Skeletal muscle cell (primary cell): ENCODE measurements around the gene FYB1.
"Not testable (repeated sequence)": the region's sequence is repeated elsewhere in the genome, so short reads cannot be mapped to it uniquely, and the experiment has no call there.

Experiments used
- DNase-seq: peaks from one replicate; pipeline ENCODE4 v3.0.0-alpha.2; 2010; ENCODE audit warnings: low read depth
- H3K4me3 ChIP-seq: 2 replicates; pipeline ENCODE4 v1.5.1; 2011; ENCODE audit warnings: low read depth, mild to moderate bottlenecking, control low read depth, low read length, moderate library complexity

Gene FYB1

GRCh38 chr5:39219437-39219836 lies at the start of gene FYB1:
TSS of gene FYB1 (minus strand) at chr5:39219563. CDS start at chr5:39202960, 16,603 bp downstream.
- H3K4me3 ChIP-seq, result no peak within 1 kb of the TSS
- no peak for DNase-seq

- no peak for DNase-seq
- no peak overlapping the region for H3K4me3 ChIP-seq
These were observed 47.8 kb upstream of the FYB1 start for GRCh38 chr5:39267186-39267585.

DNA sequence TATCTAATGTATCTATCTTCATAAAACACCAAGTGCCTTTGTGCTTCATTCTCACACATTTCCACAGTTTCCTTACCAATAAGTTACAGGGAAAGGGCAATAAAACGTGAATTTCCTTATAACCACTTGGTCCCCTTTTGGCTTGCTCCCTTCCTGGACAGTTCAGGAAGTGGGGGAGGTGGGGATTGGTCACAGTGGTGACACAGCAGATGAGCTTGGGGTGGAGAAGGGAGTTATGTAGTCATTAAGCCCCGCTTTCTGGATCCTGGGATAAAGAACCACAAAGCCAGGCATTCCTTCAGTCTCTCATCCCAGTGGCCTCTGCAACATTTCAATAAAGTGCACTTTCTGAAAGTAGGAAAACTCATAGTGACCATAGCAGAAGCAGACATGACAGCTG lies 47.1 kb upstream of the FYB1 start:
- no peak overlapping the region for H3K4me3 ChIP-seq
- no peak for DNase-seq

DNA sequence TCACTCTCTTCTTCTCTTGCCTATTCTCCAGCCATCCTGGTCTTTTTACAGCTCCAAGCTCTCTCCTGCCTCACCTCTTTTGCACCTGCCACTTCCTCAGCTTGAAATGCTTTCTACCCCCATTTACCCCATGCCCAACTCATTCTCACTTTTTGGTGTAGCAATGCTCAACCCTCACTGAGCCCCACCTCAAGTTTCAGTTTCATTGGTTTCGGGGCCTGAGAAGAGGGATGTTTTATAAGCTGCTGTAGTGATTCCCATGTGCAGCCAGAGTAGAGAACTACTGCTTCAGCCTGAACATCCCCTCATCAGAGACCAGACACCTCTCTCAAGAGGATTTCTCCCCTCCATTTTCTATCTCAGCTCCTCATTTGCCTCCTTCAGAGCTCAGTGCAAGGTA lies 45.2 kb upstream of the FYB1 start:
- H3K4me3 ChIP-seq, result no peak overlapping the region

DNA sequence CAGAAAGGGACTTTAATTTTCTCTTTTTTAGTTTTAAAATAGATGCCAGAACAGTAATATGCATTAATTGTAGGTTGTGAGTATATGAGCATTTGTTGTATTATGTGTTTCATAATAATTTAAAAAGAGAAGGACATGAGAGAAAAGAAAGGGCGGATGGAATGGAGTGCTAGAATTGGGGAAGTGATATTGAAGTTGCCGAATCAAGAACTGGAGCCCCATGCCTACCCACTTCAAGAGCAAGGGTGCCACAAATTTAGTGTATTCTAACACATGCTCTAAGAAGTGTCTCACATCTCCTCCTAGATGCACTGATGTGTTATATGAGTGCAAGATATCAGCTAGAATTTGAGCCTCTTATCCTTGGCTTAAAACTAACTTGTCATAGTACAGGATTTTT lies 43.6 kb upstream of the FYB1 start:
- DNase-seq, result no peak
- H3K4me3 ChIP-seq, result no peak overlapping the region

More for the DNA sequence above, 45.2 kb upstream of the FYB1 start:
- no peak for DNase-seq

- H3K4me3 ChIP-seq, result no peak overlapping the region
- DNase-seq, result no peak
These were observed 40.7 kb upstream of the FYB1 start for GRCh38 chr5:39260095-39260494.

GRCh38 chr5:39257554-39257953 lies 38.2 kb upstream of the FYB1 start:
- DNase-seq, result no peak
- H3K4me3 ChIP-seq, result no peak overlapping the region

DNA sequence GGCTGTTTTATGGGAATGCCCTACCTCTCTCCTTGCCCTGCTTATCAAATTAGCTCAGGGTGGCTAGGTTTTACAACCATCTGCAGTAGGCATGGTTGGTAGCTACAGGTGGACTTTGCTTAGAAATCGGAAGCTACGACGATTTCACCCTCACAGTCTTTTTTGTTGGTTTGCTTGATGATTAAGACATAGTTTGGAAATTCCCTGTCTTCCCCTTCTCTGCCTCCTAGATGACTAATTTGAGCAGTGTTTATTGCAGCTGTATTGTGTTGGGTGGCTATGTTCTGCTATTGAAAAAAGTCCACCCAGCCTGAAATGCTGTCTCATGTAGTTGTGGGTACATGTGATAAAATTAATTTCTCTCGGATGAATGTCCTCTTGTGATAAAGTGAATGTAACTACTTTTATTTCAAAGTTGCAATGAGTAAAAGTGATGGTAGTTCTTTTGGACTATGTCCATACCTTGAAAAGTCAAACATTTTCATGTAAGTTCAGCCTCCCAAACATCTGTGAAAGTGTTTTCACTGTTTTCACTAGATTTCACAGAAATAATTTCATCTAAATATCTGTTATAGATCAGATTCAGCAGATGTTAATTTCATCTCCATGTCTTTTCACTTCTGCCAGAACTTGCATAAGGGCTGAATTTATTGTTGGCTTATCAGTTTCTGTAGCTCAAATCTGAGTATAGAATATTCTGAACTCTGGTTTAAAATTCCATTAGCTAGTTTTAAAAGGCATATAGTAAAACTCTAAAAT lies 37.3 kb upstream of the FYB1 start:
- H3K4me3 ChIP-seq, result no peak overlapping the region
- DNase-seq, result peak; percentile 60

DNA sequence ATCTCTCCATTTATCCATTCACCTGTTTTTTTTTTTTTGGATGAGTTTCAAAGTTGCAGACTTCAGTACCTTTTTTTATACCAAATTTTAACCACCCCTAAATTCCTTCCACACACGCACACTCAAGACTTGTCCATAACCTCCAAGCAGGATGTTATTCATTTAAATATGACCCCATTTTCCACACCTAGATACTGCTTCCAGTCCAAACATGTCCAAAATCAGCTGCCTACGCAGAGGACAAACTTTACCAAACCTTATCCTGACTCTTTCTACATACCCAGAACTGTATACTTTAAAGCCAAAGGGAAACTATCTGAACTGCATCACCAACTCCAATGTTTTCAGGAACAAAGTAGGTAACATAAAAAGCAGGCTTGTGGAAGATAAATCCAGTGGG lies 36.0 kb upstream of the FYB1 start:
- no peak overlapping the region for H3K4me3 ChIP-seq
- DNase-seq, result no peak

- DNase-seq, result no peak
- no peak overlapping the region for H3K4me3 ChIP-seq
These were observed 35.3 kb upstream of the FYB1 start for GRCh38 chr5:39254671-39255070.

GRCh38 chr5:39253196-39253595 lies 33.8 kb upstream of the FYB1 start:
- H3K4me3 ChIP-seq, result no peak overlapping the region
- no peak for DNase-seq

- no peak overlapping the region for H3K4me3 ChIP-seq
- no peak for DNase-seq
These were observed 30.4 kb upstream of the FYB1 start for GRCh38 chr5:39249564-39250274.

DNA sequence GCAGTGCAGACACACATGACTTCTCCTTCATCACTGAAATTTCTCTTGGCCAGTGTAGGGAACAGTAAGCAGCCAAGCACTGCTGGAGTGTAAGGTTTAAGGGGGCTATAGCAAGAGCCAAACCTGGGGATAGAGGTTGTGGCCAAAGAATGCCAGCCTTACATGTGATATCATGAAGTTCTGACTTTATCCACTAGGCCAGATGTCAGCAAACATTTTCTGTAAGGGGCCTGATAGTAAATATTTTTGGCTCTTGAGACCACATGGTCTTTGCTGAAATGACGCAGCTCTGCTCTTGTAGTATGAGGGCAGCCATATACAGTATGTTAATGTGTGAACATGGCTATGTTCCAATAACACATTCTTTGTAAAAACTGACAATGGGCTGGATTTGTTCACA lies 29.7 kb upstream of the FYB1 start:
- no peak overlapping the region for H3K4me3 ChIP-seq
- no peak for DNase-seq

- DNase-seq, result no peak
- H3K4me3 ChIP-seq, result no peak overlapping the region
These were observed 21.4 kb upstream of the FYB1 start for GRCh38 chr5:39240750-39241149.

DNA sequence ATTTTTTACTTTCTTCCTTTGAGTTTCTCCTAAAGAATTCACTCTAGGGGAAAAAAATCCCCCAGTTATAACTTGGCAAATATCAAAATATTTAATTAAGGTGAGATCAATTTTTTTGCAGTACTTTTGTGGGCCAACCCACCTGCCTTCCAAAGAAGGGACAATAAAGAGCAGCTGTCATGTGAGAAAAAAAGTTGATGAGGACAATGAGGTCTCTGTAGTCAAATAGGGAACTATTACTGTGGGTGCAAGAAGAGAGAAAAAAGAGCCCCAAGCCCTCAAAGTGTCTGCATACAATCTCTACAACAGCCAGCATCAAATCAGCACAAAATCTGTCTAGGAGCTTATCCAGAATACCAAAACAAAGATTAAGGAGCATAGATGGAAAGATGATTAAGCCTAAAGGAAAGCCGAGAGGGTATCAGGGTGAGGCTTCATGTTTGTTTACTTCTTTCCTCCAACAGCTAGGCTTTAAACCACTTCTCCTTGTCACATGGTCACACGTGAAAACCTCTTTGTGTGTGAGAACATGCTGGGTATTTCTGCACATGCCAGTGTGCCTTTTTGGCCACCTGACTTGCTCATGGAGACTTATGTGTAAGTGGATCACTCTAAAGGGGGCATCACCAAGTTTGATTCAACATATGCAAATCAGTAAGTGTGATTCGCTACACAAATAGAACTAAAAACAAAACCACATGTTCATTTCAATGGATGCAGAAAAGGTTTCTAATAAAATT lies 19.2 kb upstream of the FYB1 start:
- no peak for DNase-seq
- no peak overlapping the region for H3K4me3 ChIP-seq

DNA sequence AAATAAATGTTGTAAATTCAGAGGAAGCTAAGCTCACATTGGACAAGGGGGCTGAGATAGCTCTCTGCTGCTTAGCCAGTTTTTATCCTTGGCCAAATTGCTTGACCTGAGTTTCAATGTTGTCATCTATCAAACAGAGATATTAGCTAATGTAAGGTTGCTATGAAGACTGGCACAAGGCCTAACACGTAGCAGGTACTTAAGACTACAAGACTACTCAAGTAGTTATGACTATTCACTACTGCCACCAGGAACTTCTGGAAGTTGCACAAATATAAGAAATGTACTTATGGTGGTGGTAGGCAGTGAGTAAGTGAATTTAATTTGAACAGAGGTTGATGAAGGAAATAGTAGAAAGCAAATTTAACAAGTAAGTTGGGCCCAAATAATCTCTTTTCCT lies 17.4 kb upstream of the FYB1 start:
- H3K4me3 ChIP-seq, result no peak overlapping the region
- no peak for DNase-seq

DNA sequence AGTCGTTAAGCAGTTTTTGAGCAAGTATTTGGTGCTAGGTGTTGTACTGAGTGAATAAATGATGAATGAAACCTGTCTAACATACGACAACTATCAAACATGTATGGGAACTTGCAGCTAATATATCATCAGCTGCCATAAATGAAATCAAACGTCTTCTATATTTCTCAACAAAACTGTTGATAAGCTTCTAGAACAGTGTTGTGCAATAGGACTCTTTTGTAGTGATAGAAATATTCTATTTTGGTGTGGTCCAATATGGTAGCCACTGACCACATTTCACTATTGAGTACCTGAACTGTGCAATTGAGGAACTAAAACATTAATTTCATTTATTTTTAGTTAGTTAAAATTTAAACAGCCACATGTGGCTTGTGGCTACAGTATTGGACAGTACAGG lies 16.3 kb upstream of the FYB1 start:
- no peak overlapping the region for H3K4me3 ChIP-seq
- no peak for DNase-seq

DNA sequence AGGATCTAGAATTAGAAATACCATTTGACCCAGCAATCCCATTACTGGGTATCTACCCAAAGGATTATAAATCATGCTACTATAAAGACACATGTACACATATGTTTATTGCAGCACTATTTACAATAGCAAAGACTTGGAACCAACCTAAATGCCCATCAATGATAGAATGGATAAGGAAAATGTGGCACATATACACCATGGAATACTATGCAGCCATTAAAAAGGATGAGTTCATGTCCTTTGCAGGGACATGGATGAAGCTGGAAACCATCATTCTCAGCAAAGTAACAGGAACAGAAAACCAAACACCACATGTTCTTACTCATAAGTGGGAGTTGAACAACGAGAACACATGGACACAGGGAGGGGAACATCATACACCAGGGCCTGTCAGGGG lies 15.1 kb upstream of the FYB1 start:
- not testable (repeated sequence) for H3K4me3 ChIP-seq, DNase-seq

DNA sequence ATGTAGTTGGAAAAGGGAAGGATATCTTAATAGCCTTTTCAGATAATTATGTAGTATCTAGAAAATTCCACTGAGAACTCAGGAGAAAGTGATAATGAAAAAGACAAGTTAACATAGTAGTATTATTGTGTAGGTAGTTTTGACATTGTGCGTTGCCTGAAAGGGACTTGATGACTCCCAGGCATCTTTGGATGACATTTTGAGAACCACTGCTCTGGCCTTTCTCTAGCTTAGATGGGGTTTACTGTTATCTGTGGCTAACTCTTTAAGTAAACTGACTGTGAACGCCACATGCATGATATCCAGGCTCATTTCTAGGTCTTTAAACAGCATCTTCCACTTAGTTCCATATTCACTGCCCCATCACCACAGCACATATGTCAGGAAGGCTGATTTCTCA lies 14.4 kb upstream of the FYB1 start:
- no peak overlapping the region for H3K4me3 ChIP-seq
- DNase-seq, result no peak

- DNase-seq, result no peak
- no peak overlapping the region for H3K4me3 ChIP-seq
These were observed 12.6 kb upstream of the FYB1 start for GRCh38 chr5:39231705-39232525.
